HG02571 (cell line): Measurements from ENCODE around the gene CNPY1.

Experiments
- ATAC-seq: cut with Tn5 transposase; IDR thresholded peaks from one replicate; pipeline ENCODE4 v1.9.1; 2021; ENCODE audit warnings: mild to moderate bottlenecking, moderate library complexity; ENCODE audit not compliant: unreplicated experiment

CNPY1 gene

DNA sequence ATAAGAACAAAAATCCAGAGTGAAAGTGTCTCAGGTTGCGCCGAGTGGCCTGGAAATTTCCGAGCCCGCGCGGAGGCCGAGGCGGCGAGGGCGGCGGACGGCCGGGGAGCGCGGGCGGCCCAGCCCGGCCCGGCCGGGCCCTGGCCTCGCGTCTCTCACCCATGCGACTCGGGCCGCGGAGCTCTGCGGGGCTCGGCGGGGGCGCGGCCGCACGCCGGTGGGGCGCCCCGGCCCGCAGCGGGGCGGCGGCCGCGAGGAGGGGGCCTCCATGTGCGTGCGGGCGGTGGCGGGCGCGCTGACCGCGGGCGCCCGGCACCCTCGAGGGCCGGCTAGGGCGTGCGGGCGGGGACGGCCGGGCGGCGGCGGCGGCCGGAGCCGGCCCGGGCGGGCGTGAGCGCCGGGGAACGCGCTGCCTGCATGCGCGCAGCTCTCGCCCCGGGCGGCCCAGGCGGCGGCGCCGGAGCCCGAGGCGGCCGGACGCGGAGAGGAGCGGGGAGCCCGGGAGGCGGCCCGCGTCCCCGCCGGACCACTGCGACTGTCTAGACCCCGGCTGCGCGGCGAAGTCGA is 88.7 kb downstream of the CNPY1 start:
- ATAC-seq, result no peak

DNA sequence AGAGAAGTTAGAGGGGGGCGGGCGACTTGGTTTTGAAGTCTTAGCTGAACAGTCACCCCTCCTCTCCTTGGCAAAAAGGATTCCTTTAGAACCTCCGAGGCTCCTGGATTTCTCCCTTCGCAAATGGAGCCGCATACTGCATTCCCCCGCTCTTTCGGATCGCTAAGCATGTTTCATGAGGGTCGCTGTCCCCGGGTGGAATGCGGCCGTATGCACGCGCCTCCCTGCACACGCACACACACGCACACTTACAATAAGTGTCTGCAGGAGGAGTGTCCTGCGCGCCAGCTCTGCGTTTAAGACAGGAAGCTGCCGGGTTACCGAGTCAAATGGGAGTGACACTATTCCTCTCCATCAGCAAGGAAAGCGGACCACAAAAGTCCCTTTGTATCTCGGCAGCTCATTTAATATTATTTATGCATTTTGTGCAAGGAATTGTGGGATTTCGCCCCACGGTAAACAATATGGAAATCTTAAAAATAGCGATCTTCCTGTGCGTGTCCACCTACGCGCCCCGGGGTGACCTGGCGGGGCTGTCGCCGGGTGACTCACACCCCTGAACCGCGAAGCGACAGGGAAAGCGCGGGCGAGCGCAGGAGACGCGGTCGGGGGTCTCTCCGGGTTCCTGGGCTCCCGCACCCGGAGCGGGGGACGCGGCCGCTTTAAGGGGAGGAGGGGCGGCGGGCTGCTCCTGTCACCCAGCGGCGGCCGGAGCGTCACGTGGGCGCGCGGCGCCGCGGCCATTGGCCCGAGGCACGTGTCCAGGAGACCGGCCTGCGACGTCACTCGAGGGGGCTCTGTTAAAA is 89.4 kb downstream of the CNPY1 start:
- no peak for ATAC-seq

DNA sequence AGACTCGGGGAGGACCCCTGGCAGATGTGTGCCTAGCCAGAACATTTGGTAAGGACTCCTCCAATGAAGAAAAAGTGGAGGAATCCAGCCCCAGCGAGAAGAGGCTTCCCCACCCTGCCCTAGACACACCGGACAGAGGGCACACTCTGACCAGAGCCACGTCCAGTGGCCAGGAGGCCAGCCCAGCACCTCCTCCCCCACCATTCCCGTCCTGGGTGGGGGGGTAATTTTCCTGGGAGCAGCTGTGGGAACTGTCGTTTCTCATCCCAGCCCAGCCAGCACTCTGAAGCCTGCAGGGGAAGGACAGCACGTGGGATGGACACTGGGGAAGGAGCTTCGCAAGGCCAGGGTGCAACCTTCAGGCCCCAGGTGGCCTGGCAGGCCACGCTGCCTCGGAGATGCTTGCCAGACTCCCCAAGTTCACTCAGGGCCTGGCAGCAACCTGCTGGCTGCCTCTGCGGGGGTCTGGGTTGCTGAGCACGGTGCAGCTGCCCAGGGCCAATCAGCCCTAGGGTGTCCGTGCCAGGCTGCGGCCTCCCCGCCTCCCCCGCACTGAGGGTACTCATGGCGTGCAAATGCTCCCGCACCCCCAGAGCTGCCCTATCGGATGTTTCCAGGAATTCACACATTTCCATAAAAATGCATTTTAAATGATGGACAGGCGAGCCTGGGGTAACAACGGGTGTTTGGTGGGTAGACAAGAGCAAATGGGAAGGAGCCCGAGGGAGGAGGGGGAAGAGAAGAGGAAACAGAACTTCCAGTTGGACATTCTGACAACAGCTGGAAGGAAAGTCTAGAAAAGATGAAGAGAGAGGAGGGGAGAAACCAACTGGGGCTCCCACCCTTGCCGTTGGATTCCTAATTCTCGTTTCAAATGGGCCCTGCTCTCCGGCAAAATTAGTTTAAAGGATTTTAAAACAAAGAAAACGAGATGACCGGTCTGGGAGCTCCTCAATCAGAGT is 90.3 kb downstream of the CNPY1 start:
- no peak for ATAC-seq

GRCh38 chr7:155455132-155455693 is 91.1 kb downstream of the CNPY1 start:
- no peak for ATAC-seq

DNA sequence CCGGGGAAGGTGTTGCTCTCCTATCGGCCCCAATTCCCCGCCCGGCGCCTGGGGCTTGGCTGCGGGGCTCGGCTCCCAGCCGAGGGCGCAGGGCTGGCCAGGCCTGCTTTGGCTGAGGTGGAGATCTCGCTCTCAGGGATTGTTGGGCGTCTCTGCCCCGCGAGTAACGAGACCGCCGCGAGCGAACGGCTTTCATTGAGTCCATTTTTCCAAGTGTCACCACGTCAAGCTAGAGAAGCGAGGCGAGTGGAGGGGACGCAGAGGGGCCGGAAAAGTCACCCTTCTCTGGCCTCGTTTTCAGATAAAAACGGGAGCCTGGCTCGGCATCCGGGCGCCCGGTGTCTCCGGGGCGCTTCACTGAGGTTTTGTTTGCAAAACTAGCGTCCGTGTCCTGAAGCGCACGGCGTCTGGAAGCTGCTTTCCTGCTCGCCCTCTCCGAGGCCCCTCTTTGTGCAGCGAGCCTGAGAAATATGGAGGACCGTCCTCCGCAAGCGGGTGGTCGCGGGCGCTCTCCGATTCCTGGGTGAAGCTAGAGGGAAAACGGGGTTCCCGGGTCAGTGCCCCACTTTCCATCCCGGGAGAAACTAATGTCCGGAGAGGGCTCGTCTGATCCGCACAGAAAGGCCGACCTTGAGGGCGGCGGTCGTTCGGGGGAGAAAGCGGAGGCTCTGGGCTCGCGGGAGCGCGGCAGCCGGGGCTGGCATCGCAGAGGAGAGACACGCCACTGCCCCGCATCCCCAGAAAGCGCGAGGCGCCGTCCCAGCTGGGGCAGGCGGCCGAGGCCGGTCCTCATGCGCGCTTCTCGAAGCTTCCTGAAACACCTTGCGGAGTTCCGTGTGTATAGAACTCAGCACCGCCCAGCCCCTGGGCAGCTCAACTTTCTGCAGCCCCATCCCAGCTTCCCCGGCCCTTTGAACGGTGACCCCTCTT is 91.9 kb downstream of the CNPY1 start:
- ATAC-seq, result no peak

DNA sequence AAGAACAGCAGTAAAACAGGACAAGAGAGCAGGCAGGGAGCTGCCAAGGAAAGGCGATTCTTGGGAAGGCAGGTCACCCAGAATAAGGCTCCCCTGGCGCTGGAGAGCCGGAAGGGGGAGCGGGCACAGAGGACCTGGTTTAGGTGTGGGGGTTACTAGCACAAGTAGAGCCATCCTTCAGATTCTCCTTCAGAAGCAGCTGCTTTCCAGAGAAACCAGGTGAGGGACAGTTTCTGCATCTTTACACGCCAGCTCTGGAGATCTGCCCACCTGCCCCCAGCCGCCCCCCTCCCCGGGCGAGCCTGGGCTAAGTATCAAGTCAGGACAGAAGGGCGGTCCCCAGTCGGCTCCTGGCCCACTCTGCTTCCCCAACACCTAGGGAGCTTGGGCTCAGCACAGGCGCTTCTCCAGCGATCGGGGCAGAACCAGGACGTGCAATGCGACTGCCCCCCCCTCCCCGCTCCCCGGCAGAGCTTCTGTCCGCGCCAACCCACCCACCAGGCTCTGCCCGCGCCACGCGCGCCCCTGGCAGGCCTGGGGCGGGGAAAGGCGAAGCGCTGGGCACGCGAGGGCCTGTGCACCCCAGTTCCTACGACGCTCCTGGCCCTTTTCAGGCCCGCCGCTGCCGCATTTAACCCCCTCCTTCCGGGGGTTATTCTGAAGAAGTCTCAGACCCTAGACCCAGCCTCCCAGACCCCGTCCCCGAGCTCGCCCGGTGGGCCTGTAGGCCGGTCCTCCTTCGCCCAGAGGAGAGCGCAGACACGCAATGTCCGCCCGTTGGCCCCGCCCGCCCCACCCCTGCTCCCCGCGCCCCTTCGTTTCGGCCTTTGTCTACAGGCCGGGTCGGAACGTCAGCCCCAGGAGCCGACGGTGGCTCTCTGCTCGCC is 92.8 kb downstream of the CNPY1 start:
- ATAC-seq, result no peak

- no peak for ATAC-seq
These were observed 93.7 kb downstream of the CNPY1 start for GRCh38 chr7:155452505-155453295.

DNA sequence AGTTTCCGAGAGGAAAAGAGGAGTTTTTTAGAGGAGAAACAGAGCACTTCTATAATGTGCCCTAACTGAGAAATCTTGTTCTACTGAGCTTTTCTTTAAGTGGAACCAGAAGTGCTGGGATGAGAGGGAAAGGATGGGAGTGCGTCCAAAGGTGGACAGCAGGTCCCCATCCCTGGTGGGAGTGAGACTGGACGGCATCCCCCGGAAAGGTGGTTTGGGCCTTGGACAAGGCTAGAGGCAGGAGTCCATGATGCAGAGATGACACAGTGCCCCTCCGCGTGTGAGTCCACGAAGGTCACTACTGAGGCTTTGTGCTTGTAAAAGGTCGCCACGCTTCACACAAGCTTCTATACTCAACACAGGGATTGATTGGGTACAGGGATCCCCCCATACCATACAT is 94.5 kb downstream of the CNPY1 start:
- ATAC-seq, result no peak
